Stimulated activated naive CD8-positive, alpha-beta T cell treated with anti-CD3 and anti-CD28 coated beads, Interleukin-15, Interleukin-2, amounts not matched to agents 100 U/mL and 50 U/mL, for 24 hours (primary cell): ENCODE results near the gene SLC7A10.
A peak's percentile ranks its signal among the peaks of the same experiment; 100 is the strongest.

Source experiments
- ATAC-seq: fragments of 150-1000 bp; cut with Tn5 transposase; one replicate; pipeline ENCODE4 v1.10.0; 2021
- DNase-seq: peaks from one replicate; pipeline ENCODE4 v3.0.0; 2021

The SLC7A10 gene

GRCh38 chr19:33254245-33254824, 28.7 kb upstream of the SLC7A10 start:
- DNase-seq (no peak), ATAC-seq (no peak)

- ATAC-seq (no peak), DNase-seq (no peak)
These were observed 27.3 kb upstream of the SLC7A10 start for GRCh38 chr19:33252971-33253370.

- ATAC-seq, result no peak
- DNase-seq, result no peak
These were observed 26.8 kb upstream of the SLC7A10 start for GRCh38 chr19:33252418-33252962.

DNA sequence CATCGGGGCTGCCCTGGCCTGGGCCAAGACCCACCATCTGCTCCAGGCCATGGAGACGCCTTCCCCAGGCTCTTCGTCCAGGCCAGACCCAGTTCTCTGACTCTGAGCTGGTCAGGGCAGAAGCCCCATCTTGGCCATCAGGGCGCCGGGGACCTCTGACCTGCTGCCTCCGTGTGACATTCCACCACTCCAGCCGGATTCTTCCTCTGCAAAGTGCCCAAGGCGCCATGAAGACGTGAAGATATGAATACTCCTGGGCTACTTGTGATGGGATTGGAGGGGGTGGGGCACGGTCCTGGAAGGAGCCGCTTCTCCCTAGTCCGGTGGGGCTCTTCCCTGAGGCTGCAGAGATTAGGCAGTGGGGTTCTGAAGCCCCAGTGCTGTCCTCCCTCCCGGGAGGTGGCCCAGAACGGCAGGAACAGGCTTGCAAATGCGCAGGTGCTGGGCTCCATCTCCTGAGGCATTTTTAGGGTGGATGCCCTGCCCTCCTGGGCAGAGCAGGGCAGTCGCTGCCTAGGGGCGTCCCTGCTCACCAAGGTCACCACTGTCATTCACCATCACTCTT, 26.0 kb upstream of the SLC7A10 start:
- ATAC-seq, result no peak
- no peak for DNase-seq

GRCh38 chr19:33251076-33251475, 25.4 kb upstream of the SLC7A10 start:
- no peak for DNase-seq
- ATAC-seq, result no peak

DNA sequence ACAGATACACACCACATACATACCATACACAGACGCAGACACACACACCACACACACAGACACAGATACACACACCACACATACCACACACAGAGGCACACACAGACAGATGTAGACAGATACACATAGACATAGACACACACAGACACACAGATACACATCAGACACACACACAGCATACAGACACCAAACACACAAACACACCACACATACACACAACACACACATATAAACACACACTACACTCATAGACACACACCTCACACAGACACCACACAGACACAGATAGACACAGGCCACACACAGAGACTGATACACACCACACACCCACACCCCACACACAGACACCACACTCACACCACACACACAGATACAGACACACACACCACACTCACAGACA, 24.9 kb upstream of the SLC7A10 start:
- ATAC-seq (no peak), DNase-seq (no peak)

- DNase-seq (no peak), ATAC-seq (no peak)
These were observed 24.2 kb upstream of the SLC7A10 start for GRCh38 chr19:33249740-33250366.

GRCh38 chr19:33248954-33249613, 23.4 kb upstream of the SLC7A10 start:
- peak; percentile 39 for ATAC-seq
- DNase-seq, result peak; percentile 17

DNA sequence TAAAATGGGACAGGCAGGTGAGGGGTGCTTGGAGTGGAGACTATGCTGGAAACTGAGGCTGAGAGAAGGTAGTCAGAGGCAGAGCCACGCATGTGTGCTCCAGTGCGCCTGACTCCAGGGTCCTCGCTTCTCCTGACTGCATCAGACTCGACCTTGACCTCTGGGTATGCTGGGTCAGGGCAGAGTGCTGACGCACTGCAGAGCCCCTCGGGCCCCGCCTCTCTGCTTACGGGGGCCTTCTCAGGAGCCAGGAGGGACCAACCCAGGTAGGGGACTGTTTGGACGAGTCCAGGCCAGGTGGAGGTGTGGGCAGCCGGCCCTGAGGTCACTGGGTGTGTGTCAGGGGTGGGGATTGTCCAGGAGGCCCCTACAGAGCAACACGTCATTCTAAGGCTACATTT, 22.9 kb upstream of the SLC7A10 start:
- ATAC-seq (no peak), DNase-seq (no peak)

GRCh38 chr19:33248104-33248503, 22.5 kb upstream of the SLC7A10 start:
- ATAC-seq (no peak), DNase-seq (no peak)

DNA sequence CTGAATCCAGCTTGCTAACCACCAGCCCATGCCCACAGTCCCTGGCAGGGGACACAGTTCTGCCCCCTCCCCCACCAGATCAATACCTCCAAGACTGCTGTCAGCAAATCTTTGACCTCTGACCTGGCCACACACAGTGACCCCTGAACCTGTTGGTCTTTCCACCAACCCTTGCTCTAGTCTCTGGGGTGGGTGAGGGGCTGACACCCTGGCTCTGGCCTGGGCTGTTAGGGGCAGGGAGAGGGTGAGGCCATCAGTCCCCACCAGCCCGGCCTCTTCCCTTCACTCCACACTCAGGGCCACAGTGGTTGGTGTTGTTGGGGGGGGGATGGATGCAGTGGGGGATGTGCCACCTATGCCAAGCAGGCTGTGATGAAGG, 21.8 kb upstream of the SLC7A10 start:
- DNase-seq, result no peak
- no peak for ATAC-seq

DNA sequence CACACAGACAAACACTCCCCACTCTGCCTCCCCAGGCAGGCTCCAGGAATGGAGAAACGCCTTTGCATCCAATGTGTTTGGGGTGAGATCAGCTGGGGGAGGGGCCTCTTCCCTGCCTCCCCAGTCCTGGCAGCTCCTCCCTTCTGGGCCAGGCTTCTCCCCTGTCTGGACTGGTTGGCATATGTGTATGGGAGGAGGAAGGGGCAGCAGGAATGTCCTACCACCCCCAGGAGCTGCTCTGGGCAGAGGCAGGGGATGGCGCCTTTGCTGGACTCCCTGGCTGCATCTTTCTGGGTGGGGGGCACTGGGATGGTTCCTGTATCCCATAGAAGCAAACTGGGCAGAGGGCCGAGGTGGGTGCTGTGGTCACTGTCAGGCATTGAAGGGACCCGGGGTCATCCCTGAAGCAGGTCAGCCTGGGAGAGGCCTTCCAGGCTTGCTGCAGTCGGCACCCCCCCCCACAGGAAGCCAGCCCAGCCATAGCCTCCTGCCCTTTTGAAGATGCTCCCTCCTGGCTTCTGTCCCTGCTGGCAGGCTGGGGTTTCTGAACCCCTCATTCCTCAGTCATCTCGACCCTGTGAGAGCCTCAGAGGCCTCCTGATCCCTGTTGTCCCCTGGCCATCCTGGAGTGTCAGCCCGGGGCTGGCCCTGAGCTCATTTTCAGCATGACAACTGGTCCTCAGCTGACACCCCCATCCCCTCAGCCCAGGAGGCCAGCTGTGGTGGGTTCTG, 21.2 kb upstream of the SLC7A10 start:
- DNase-seq, result no peak
- ATAC-seq, result no peak

- peak; percentile 40 for DNase-seq
- no peak for ATAC-seq
These were observed 20.5 kb upstream of the SLC7A10 start for GRCh38 chr19:33245948-33246708.

- ATAC-seq, result no peak
- no peak for DNase-seq
These were observed 17.3 kb upstream of the SLC7A10 start for GRCh38 chr19:33242911-33243310.

GRCh38 chr19:33242131-33242530, 16.5 kb upstream of the SLC7A10 start:
- DNase-seq (no peak), ATAC-seq (no peak)

GRCh38 chr19:33241530-33242101, 16.0 kb upstream of the SLC7A10 start:
- DNase-seq (peak; percentile 45), ATAC-seq (no peak)

GRCh38 chr19:33241091-33241529, 15.5 kb upstream of the SLC7A10 start:
- ATAC-seq (no peak), DNase-seq (no peak)

DNA sequence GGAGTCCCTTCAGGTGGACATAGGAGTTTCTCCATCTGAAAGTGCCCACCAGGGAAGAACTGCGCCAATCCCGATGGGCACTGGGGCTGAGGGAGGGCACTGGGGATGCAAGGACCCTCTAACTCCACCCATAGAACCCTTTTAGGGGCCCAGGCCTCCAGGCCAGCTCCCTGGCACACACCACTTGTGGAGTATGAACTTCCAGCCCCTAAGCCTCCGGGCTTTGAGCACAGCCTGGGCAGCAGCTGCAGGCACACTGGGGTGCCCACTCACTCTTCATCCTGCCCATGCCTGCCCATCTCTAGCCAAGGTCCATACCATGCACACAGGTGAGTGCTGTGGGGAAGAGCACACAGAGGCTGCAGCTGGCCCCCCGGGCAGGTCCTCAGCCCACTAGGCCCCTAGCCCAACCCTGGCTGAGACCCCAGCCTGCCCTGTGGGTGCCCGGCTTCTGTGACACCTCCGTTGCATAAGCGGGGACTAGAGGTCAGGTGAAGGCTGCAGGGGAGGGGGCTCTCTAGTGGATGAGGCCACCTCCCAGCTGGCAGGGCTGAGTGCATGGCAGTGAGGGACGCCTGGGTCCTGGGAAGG, 14.6 kb upstream of the SLC7A10 start:
- no peak for ATAC-seq
- no peak for DNase-seq

- no peak for DNase-seq
- no peak for ATAC-seq
These were observed 13.7 kb upstream of the SLC7A10 start for GRCh38 chr19:33239223-33239975.

- ATAC-seq, result no peak
- DNase-seq, result no peak
These were observed 13.0 kb upstream of the SLC7A10 start for GRCh38 chr19:33238481-33239149.
